ENCODE results near the gene OSBPL10. TPM values are rescaled to one million over a fixed set of nuclear protein-coding genes. Genes with fewer than 3 reads are reported as not detected.

OSBPL10 gene
- total and polyA plus RNA-seq, 2 of the 4 experiments (the other 2 are of a cell fraction): 9.5 to 10.1 TPM

- no peak overlapping the region for H3K9ac ChIP-seq (ENCODE audit: low read depth, low read length)
- no peak overlapping the region for H2BK120ac ChIP-seq (ENCODE audit: low read depth, low read length)
- no peak overlapping the region for H3K14ac ChIP-seq (replicated peaks; ENCODE audit: low read depth, low read length)
- H3K9me1 ChIP-seq (ENCODE audit: insufficient read depth, low read length): peaks cover 2% of the 10 kb centered on the region; the same call in 1 of the 2 replicates
- no peak overlapping the region for H2BK5ac ChIP-seq (ENCODE audit: low read depth, low read length, poor library complexity, severe bottlenecking)
- no peak overlapping the region for H3K4me2 ChIP-seq (ENCODE audit: low read depth, low read length)
- no peaks in the 10 kb centered on the region for H3K27me3 ChIP-seq (ENCODE audit: control insufficient read depth, insufficient read depth, low read length)
- peaks cover 2% of the 10 kb centered on the region; the same call in 1 of the 2 replicates for H3K4me1 ChIP-seq (ENCODE audit: control insufficient read depth, insufficient read depth, low read length)
- POLR2A ChIA-PET (ENCODE audit: unreplicated experiment): no interaction called here
- ATAC-seq (ENCODE audit: low read depth) (no peak), DNase-seq (no peak)
- no peaks in the 10 kb centered on the region for H4K20me1 ChIP-seq (ENCODE audit: insufficient read depth, low read length)
- H4K8ac ChIP-seq (ENCODE audit: low read depth in 2 of 2, low read length in 2 of 2): no peak overlapping the region
- no peak overlapping the region for H2BK20ac ChIP-seq (ENCODE audit: low read depth, low read length)
- CTCF ChIA-PET: interaction anchor here (0.6 kb wide), 1 partner anchor 525 kb away, joined by 3 read pairs; no protein-coding TSS in a partner anchor
- no peaks in the 10 kb centered on the region for H3K36me3 ChIP-seq (ENCODE audit: control insufficient read depth, insufficient read depth, low read length)
- BruUV-seq (replicated peaks): no TSS peak
- no peak overlapping the region for H2AK9ac ChIP-seq (replicated peaks; ENCODE audit: low read depth, low read length, poor library complexity)
- no peak overlapping the region for H4K5ac ChIP-seq (ENCODE audit: low read depth, low read length)
- no CpG with 5 or more reads among the region's 3 CpGs for WGBS, 2 experiments (ENCODE audit: extremely low coverage in 2 of 2, insufficient read length in 1 of 2)
- no peaks in the 10 kb centered on the region for H3K79me1 ChIP-seq (ENCODE audit: low read depth in 1 of 2, low read length in 2 of 2)
- H2AFZ ChIP-seq (replicated peaks; ENCODE audit: low read length, poor library complexity): no peak overlapping the region
- H3K27ac ChIP-seq (ENCODE audit: insufficient read depth, low read length): no peak overlapping the region
- H2BK15ac ChIP-seq (ENCODE audit: low read depth, low read length): no peak overlapping the region
- no peaks in the 10 kb centered on the region for H3K9me3 ChIP-seq (ENCODE audit: control insufficient read depth, insufficient read depth, low read length)
- TF ChIP-seq RFX5 (IDR thresholded peaks at IDR 0.05; ENCODE audit: low read depth, low read length) (no peak), RCOR1 (IDR thresholded peaks at IDR 0.05; ENCODE audit: insufficient replicate concordance, low read length) (no peak), FOS (IDR thresholded peaks at IDR 0.05; ENCODE audit: low read depth, low read length) (no peak), CEBPB (IDR thresholded peaks at IDR 0.05; ENCODE audit: low read depth, low read length) (no peak), MAZ (IDR thresholded peaks at IDR 0.05; ENCODE audit: borderline replicate concordance, low read depth, low read length) (no peak), MXI1 (IDR thresholded peaks at IDR 0.05; ENCODE audit: borderline replicate concordance, low read depth, low read length) (no peak), NFE2L2 (IDR thresholded peaks at IDR 0.05; ENCODE audit: low read depth, low read length) (no peak), BHLHE40 (IDR thresholded peaks at IDR 0.05; ENCODE audit: low read depth, low read length) (no peak), MAFK (IDR thresholded peaks at IDR 0.05; ENCODE audit: low read depth, low read length) (no peak), ELK1 (IDR thresholded peaks at IDR 0.05; ENCODE audit: borderline replicate concordance, low read depth, low read length) (no peak), CTCF (conservative IDR thresholded peaks at IDR 0.05; ENCODE audit: low read depth, low read length) (no peak), RAD21 (IDR thresholded peaks at IDR 0.05; ENCODE audit: low read length) (no peak), POLR2A (IDR thresholded peaks at IDR 0.05; ENCODE audit: low read depth, low read length) (no peak), CHD1 (IDR thresholded peaks at IDR 0.05; ENCODE audit: low read depth, low read length) (no peak), SMC3 (IDR thresholded peaks at IDR 0.05; ENCODE audit: low read depth, low read length) (no peak)
- TF ChIP-seq, protein P1, sequence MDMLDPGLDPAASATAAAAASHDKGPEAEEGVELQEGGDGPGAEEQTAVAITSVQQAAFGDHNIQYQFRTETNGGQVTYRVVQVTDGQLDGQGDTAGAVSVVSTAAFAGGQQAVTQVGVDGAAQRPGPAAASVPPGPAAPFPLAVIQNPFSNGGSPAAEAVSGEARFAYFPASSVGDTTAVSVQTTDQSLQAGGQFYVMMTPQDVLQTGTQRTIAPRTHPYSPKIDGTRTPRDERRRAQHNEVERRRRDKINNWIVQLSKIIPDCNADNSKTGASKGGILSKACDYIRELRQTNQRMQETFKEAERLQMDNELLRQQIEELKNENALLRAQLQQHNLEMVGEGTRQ (IDR thresholded peaks at IDR 0.05; ENCODE audit: low read depth, low read length): no peak
- no peak overlapping the region for H3K56ac ChIP-seq (ENCODE audit: extremely low read depth, insufficient read depth, low read length)
- intact Hi-C loops (cut with micrococcal nuclease): loop anchor here (5.0 to 10.0 kb wide), 3 partner anchors 399 to 986 kb away; no protein-coding TSS in a partner anchor
- in situ Hi-C loops (cut with MboI; ENCODE audit: low sequenced_read_pairs): loop anchor here (10.0 to 25.0 kb wide), 2 partner anchors 219 to 976 kb away; no protein-coding TSS in a partner anchor
- no peak overlapping the region for H4K91ac ChIP-seq (ENCODE audit: insufficient read depth, low read depth, low read length)
- no peak overlapping the region for H3K18ac ChIP-seq (ENCODE audit: low read depth, low read length)
- H3K4ac ChIP-seq (ENCODE audit: low read depth, low read length): no peak overlapping the region
- no peak overlapping the region for H2AK5ac ChIP-seq (ENCODE audit: low read depth, low read length)
- H3K4me3 ChIP-seq (ENCODE audit: insufficient read depth, low read depth, low read length): no peak overlapping the region
- H3K23ac ChIP-seq (ENCODE audit: low read depth, low read length): no peak overlapping the region
- dilution Hi-C loops (cut with HindIII; ENCODE audit: low sequenced_read_pairs, unreplicated experiment): no loop called here
Measured at GRCh38 chr3:31763731-31764130, 217.3 kb downstream of the OSBPL10 start.
